HFFc6 (cell line): ENCODE results near the gene MRPL24. TPM values are rescaled to one million over a fixed set of nuclear protein-coding genes. Genes with fewer than 3 reads are reported as not detected.

Experiments
- DNase-seq: peaks from one replicate; pipeline ENCODE4 v3.0.0-alpha.2; 2018
- H3K27ac Mint-ChIP-seq: 2 replicates; pipeline ENCODE4 v1.8.0; 2020; ENCODE audit warnings: mild to moderate bottlenecking, mixed read lengths
- H3K27me3 Mint-ChIP-seq: 2 replicates; pipeline ENCODE4 v1.8.0; 2021; ENCODE audit warnings: mild to moderate bottlenecking, moderate library complexity, mixed read lengths; ENCODE audit not compliant: insufficient read depth
- H3K36me3 Mint-ChIP-seq: 2 replicates; pipeline ENCODE4 v1.8.0; 2021; ENCODE audit warnings: low read depth, mixed read lengths
- H3K4me1 Mint-ChIP-seq: 2 replicates; pipeline ENCODE4 v1.8.0; 2020; ENCODE audit warnings: low read depth, mixed read lengths
- H3K4me3 Mint-ChIP-seq: 2 replicates; pipeline ENCODE4 v1.8.0; 2020; ENCODE audit warnings: mild to moderate bottlenecking, moderate library complexity, mixed read lengths
- H3K9me3 Mint-ChIP-seq: 2 replicates; pipeline ENCODE4 v1.8.0; 2020; ENCODE audit warnings: mild to moderate bottlenecking, mixed read lengths
- CTCF ChIP-seq: fragments of 200-600 bp; sonication (generic); IDR thresholded peaks from 2 replicates; pipeline ENCODE4 v1.5.0; 2021; ENCODE audit warnings: antibody characterized with exemption, mild to moderate bottlenecking
- total RNA-seq, 6 experiments: library from RNA; stranded (reverse); fragmentation: NEBNext Ultra II Directional; extraction: Animal tissue kit (Norgen Biotek cat#: 25700); gene quantifications; 2 replicates in 1 of 6; 3 replicates in 5 of 6; pipeline ENCODE4 v1.2.3, GENCODE V29; 2021

MRPL24 gene
- total RNA-seq, 6 experiments from 2014 or later: 82.5 to 93.7 (median 86.8) TPM

GRCh38 chr1:156705918-156706656 is 34.8 kb downstream of the MRPL24 start:
- no peaks in the 10 kb centered on the region for H3K9me3 Mint-ChIP-seq
- H3K4me1 Mint-ChIP-seq: peaks cover 80% of the 10 kb centered on the region
- H3K4me3 Mint-ChIP-seq: peak overlapping the region; percentile 84
- H3K27ac Mint-ChIP-seq: peak overlapping the region; percentile 80
- DNase-seq: no peak
- TF ChIP-seq CTCF: peak; percentile 97
- H3K36me3 Mint-ChIP-seq: no peaks in the 10 kb centered on the region
- H3K27me3 Mint-ChIP-seq: peaks cover 7% of the 10 kb centered on the region

GRCh38 chr1:156705321-156705917 is 35.5 kb downstream of the MRPL24 start, which contains the start of gene CRABP2:
Gene CRABP2, minus strand, starts transcription at chr1:156705583. Its CDS starts 137 bp downstream, at chr1:156705446.
- no peak for DNase-seq
- H3K27me3 Mint-ChIP-seq: peaks cover 7% of the 10 kb centered on the region
- H3K9me3 Mint-ChIP-seq: no peaks in the 10 kb centered on the region
- peak within 1 kb of the TSS; percentile 84 for H3K4me3 Mint-ChIP-seq
- no peak for TF ChIP-seq CTCF
- H3K27ac Mint-ChIP-seq: peak within 1 kb of the TSS; percentile 80
- no peaks in the 10 kb centered on the region for H3K36me3 Mint-ChIP-seq
- peaks cover 73% of the 10 kb centered on the region for H3K4me1 Mint-ChIP-seq

DNA sequence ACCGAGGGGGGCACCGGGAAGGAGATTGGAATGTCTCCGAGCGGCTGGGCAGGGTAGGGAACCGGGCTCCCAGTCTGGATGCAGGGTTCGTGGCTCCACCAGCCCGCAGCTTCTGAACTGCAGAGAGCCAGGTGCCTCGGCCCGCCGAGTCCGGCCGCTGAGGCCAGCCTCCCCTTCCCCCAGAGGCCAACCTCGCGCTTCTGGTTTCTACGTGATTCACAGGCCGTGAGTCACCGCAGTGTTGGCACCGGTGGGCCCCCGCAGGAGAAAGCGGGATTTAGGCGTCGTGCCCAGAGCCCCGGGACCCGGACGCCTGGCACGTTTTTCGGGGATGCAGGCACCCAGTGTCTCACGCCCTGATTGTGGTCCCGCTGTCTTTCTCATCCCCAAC is 36.0 kb downstream of the MRPL24 start:
- no peak for TF ChIP-seq CTCF
- Mint-ChIP-seq H3K27me3 (peaks cover 7% of the 10 kb centered on the region), H3K36me3 (no peaks in the 10 kb centered on the region), H3K4me1 (peaks cover 68% of the 10 kb centered on the region), H3K4me3 (peak overlapping the region; percentile 84), H3K9me3 (no peaks in the 10 kb centered on the region), H3K27ac (peak overlapping the region; percentile 75)
- DNase-seq: peak; percentile 68

- peaks cover 10% of the 10 kb centered on the region for H3K27me3 Mint-ChIP-seq
- H3K27ac Mint-ChIP-seq: no peak overlapping the region; the same call in 1 of the 2 replicates
- no peak for DNase-seq
- H3K36me3 Mint-ChIP-seq: no peaks in the 10 kb centered on the region
- H3K9me3 Mint-ChIP-seq: no peaks in the 10 kb centered on the region
- no peak for TF ChIP-seq CTCF
- H3K4me1 Mint-ChIP-seq: peaks cover 62% of the 10 kb centered on the region
- H3K4me3 Mint-ChIP-seq: peak overlapping the region; percentile 84
These were observed 36.6 kb downstream of the MRPL24 start for GRCh38 chr1:156704166-156704711.

DNA sequence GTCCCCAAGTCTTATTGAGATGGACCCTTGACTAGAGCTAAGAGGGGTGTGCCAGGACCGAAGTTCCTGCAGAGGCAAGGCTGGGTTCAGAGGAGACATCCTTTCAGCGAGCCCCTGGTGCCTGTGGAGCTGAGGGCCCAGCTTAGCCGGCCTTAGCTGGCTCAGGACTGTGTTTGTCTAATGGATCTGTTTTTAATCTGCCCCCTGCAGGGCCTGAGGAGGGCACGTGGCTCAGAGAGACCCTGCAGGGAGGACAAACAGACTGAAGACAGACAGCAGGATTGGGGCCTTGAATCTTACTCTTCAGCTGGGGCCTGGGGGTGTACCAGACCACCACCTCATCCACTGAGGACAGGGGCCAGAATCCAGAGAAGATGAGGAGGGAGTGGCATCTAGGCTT is 37.1 kb downstream of the MRPL24 start:
- Mint-ChIP-seq H3K9me3 (no peaks in the 10 kb centered on the region), H3K4me3 (peak overlapping the region; percentile 84), H3K4me1 (peaks cover 57% of the 10 kb centered on the region), H3K27me3 (peaks cover 10% of the 10 kb centered on the region), H3K36me3 (no peaks in the 10 kb centered on the region), H3K27ac (no peak overlapping the region; the same call in 1 of the 2 replicates)
- TF ChIP-seq CTCF: no peak
- DNase-seq: no peak
